BLaER1 treated with 17β-estradiol and CSF1 and Interleukin-3, amounts not matched to agents 10 nM and 100 nM (cell line): ENCODE measurements around the gene ABCC11.
"Not testable (repeated sequence)": the region's sequence is repeated elsewhere in the genome, so short reads cannot be mapped to it uniquely, and the experiment has no call there.

Experiments
- H3K27ac ChIP-seq, 11 experiments: shearing (Covaris generic); formaldehyde crosslinking; 2 replicates each; pipeline ENCODE4 v1.8.1; 2022
- H3K27me3 ChIP-seq, 11 experiments: shearing (Covaris generic); formaldehyde crosslinking; 2 replicates each; pipeline ENCODE4 v1.8.1; 2022
- H3K36me3 ChIP-seq, 11 experiments: shearing (Covaris generic); formaldehyde crosslinking; 2 replicates each; pipeline ENCODE4 v1.8.1; 2022
- H3K4me1 ChIP-seq, 10 experiments: shearing (Covaris generic); formaldehyde crosslinking; 2 replicates each; pipeline ENCODE4 v1.8.1; 2022
- H3K4me2 ChIP-seq, 11 experiments: shearing (Covaris generic); formaldehyde crosslinking; 2 replicates each; pipeline ENCODE4 v1.8.1; 2022
- H3K4me3 ChIP-seq, 10 experiments: shearing (Covaris generic); formaldehyde crosslinking; 2 replicates each; pipeline ENCODE4 v1.8.1; 2022
- H3K9ac ChIP-seq, 11 experiments: shearing (Covaris generic); formaldehyde crosslinking; 2 replicates each; pipeline ENCODE4 v1.8.1; 2022
- H3K9me3 ChIP-seq, 11 experiments: shearing (Covaris generic); formaldehyde crosslinking; replicated peaks in 1 of 11; 2 replicates each; pipeline ENCODE4 v1.8.1; 2022
- H4K20me1 ChIP-seq, 11 experiments: shearing (Covaris generic); formaldehyde crosslinking; 2 replicates each; pipeline ENCODE4 v1.8.1; 2022
- Cebpa-rat ChIP-seq, 11 experiments: shearing (Covaris generic); IDR thresholded peaks; 2 replicates each; pipeline ENCODE4 v1.8.1; 2022

ABCC11 gene

DNA sequence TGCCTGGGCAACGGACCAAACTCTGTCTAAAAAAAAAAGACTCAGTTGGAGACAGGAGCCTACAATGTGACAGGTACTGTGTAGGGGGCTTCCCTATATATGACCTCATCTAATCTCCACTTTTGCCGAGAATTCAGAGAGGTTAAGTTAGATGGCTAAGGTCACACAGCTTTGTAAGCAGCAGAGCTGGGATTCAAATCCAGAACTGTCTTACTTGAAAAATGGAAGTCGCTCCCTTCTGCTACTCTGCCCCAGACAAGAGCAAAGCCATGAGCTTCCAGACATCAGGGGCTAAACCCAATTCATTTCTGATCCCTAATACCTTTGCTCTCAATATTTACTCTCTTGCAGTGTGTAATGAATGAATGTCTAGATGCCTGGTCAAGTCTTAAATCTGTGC lies 50.0 kb downstream of the ABCC11 start:
- H3K9me3 ChIP-seq, result peaks cover 0 to 10% (median 0%) of the 10 kb centered on the region in 11 experiments; a peak in 3 of 22 replicates
- no peak overlapping the region for H3K4me2 ChIP-seq
- no peaks in the 10 kb centered on the region for H4K20me1 ChIP-seq
- TF ChIP-seq Cebpa-rat (IDR thresholded peaks at IDR 0.05), result no peak
- H3K4me3 ChIP-seq, result no peak overlapping the region
- H3K27ac ChIP-seq, result no peak overlapping the region
- no peak overlapping the region for H3K9ac ChIP-seq
- no peaks in the 10 kb centered on the region for H3K36me3 ChIP-seq
- no peaks in the 10 kb centered on the region for H3K27me3 ChIP-seq
- peaks cover 0 to 19% (median 9%) of the 10 kb centered on the region in 10 experiments; a peak in 17 of 20 replicates for H3K4me1 ChIP-seq

DNA sequence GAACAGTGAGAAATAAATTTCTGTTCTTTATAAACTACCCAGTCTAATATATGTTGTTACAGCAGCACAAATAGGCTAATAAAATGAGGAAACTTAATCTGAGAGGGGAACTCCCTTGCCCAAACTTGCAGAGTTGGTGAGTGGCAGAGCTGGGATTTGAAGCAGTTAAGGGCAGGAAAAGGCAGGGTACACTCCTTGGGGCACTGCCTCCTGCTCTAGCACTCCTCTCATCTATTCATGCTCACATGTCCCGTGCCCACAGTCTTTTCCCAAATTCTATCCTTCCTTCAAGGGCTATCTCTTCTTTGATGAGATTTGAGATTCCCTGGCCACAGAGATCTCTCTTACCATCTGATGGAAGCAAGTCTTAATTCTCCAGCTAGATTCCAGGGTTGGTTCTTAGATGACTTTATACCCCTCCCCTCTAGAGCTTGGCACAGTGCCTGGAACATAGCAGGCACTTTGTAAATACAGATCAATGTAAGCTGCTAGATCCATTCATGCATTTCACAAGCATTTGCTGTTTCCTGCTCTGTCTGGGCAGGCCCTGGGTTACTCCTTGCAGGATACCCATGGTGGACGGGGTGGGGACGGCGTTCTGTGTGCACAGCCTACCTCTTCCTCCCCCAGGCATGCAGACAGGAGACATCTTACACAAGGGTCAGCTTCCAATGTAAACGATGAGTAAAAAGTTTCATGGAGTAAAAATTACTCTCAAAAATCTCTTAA lies 52.3 kb downstream of the ABCC11 start:
- TF ChIP-seq Cebpa-rat (IDR thresholded peaks at IDR 0.05), result no peak
- H3K4me1 ChIP-seq, result peaks cover 0 to 12% (median 8%) of the 10 kb centered on the region in 10 experiments; a peak in 17 of 20 replicates
- H3K9ac ChIP-seq, result no peak overlapping the region
- no peak overlapping the region for H3K4me3 ChIP-seq
- peak overlapping the region in 7 of 11 experiments; percentile 10 to 59 (median 28); a peak in 10 of 22 replicates for H3K4me2 ChIP-seq
- H3K36me3 ChIP-seq, result no peaks in the 10 kb centered on the region
- no peaks in the 10 kb centered on the region for H3K27me3 ChIP-seq
- peaks cover 0 to 10% (median 0%) of the 10 kb centered on the region in 11 experiments; a peak in 3 of 22 replicates for H3K9me3 ChIP-seq
- H4K20me1 ChIP-seq, result no peaks in the 10 kb centered on the region
- H3K27ac ChIP-seq, result no peak overlapping the region

DNA sequence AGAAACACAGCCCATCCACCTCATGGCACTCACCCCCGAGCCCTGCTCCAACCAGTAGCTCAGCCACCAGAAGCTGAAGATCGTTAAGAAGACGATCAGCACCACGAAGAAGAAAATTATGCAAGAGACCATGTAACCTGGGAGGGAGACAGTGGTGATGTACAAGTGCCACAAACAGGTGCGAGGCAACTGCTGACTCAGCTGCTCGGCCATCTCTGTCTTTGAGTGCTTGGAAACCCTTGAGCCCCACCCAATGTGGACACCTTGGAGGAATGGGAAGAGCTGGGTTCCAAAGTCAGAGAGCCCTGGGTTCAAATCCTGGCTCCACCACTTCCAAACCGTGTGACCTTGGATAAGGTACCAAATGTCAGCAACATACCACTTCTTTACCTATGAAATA lies 53.5 kb downstream of the ABCC11 start:
- peaks cover 2 to 23% (median 17%) of the 10 kb centered on the region in 10 experiments; a peak in 18 of 20 replicates for H3K4me1 ChIP-seq
- H3K4me2 ChIP-seq, result no peak overlapping the region
- no peak overlapping the region for H3K27ac ChIP-seq
- H4K20me1 ChIP-seq, result no peaks in the 10 kb centered on the region
- H3K9ac ChIP-seq, result no peak overlapping the region
- H3K36me3 ChIP-seq, result no peaks in the 10 kb centered on the region
- H3K27me3 ChIP-seq, result no peaks in the 10 kb centered on the region
- H3K4me3 ChIP-seq, result no peak overlapping the region
- no peak for TF ChIP-seq Cebpa-rat (IDR thresholded peaks at IDR 0.05)
- peaks cover 0 to 13% (median 0%) of the 10 kb centered on the region in 11 experiments; a peak in 7 of 22 replicates for H3K9me3 ChIP-seq

DNA sequence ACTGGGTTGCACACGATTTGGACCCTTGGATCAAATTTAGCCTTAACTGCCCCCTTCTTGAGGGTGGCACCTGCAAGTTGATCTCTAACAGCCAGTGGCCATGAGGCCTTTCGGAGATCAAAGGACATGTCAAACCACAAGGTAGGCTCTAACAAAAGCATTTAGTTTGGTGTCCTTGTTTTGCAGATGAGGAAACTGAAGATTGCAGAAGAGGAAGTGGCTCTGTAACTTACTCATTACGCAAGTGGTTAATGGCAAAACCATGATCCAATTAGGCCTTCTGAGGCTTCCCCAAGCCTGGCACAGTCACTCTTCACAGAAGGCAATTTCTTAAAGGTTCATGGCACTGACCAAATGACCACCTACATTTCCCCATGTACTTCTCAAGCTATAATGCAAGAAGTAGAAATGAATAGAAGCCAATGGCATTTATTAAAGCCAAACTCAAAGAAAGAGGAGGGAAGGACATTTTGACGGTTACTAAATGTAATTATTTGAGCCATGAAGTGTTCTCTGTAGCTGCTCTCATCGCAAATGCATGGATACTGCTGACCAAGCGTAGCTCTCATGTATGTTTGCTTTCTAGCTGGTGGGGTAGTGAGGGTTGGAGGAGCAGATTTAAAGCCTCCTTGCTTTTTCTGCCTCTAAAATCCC lies 58.8 kb downstream of the ABCC11 start:
- peak; percentile 28 to 96 (median 84); a peak in 17 of 22 replicates for TF ChIP-seq Cebpa-rat (IDR thresholded peaks at IDR 0.05)
- H3K27me3 ChIP-seq, result no peaks in the 10 kb centered on the region
- H3K36me3 ChIP-seq, result no peaks in the 10 kb centered on the region
- no peak overlapping the region; a peak in 1 of 20 replicates for H3K4me3 ChIP-seq
- peak overlapping the region in 7 of 11 experiments; percentile 15 to 46 (median 32); a peak in 9 of 22 replicates for H3K9ac ChIP-seq
- peak overlapping the region; percentile 1 to 73 (median 57); a peak in 19 of 22 replicates for H3K4me2 ChIP-seq
- peaks cover 8 to 30% (median 21%) of the 10 kb centered on the region in 10 experiments; a peak in 17 of 20 replicates for H3K4me1 ChIP-seq
- peak overlapping the region in 9 of 11 experiments; percentile 46 to 78 (median 73); a peak in 17 of 22 replicates for H3K27ac ChIP-seq
- H4K20me1 ChIP-seq, result no peaks in the 10 kb centered on the region
- H3K9me3 ChIP-seq, result peaks cover 0 to 19% (median 10%) of the 10 kb centered on the region in 11 experiments; a peak in 12 of 22 replicates

DNA sequence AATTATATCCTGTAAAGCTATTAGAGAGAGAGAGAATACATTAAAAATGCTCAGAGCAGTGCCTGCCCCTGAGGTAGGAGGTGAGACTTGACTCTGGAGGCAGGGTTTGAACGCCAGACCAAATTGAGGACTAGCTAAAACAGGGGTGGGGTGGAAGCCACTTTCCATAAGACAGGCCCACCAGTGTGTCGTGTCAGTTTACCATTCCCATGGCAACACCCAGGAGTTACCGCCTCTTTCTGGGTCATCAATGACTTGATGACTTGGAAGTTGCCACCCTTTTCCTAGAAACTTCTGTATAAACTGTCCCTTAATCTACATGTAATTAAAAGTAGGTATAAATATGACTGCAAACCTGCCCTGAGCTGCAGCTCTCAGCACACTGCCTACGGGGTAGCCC lies 59.6 kb downstream of the ABCC11 start:
- H3K4me2 ChIP-seq, result peak overlapping the region in 9 of 11 experiments; percentile 30 to 73 (median 60); a peak in 15 of 22 replicates
- TF ChIP-seq Cebpa-rat (IDR thresholded peaks at IDR 0.05), result no peak
- peak overlapping the region in 9 of 11 experiments; percentile 29 to 78 (median 73); a peak in 16 of 22 replicates for H3K27ac ChIP-seq
- no peaks in the 10 kb centered on the region for H4K20me1 ChIP-seq
- peak overlapping the region in 3 of 11 experiments; percentile 16 to 46 (median 32); a peak in 4 of 22 replicates for H3K9ac ChIP-seq
- peaks cover 8 to 33% (median 21%) of the 10 kb centered on the region in 10 experiments; a peak in 18 of 20 replicates for H3K4me1 ChIP-seq
- no peak overlapping the region for H3K4me3 ChIP-seq
- H3K27me3 ChIP-seq, result no peaks in the 10 kb centered on the region
- no peaks in the 10 kb centered on the region for H3K36me3 ChIP-seq
- H3K9me3 ChIP-seq, result peaks cover 0 to 19% (median 10%) of the 10 kb centered on the region in 11 experiments; a peak in 12 of 22 replicates

DNA sequence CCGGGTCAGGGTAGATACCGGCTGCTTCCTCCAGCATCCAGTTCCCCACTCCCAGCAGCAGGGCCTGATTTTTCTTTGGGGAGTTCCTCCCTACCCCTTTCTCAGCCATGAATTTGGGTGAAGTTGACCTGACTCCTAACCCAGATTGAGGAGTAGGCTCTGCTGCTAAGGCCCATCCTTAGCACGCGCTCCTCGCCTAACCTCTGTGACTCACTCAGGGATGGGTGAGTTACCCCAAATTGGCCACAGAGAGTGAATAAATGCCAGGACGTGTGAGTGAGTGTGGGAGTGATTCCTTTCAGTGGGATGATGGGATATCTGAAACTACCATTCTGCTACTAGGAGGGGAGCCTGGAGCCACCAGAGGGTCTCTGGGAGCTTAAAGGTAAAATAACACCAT lies 62.7 kb downstream of the ABCC11 start:
- no peak overlapping the region for H3K4me2 ChIP-seq
- H3K9me3 ChIP-seq, result peaks cover 0 to 26% (median 10%) of the 10 kb centered on the region in 11 experiments; a peak in 13 of 22 replicates
- peaks cover 8 to 36% (median 20%) of the 10 kb centered on the region in 10 experiments; a peak in 18 of 20 replicates for H3K4me1 ChIP-seq
- H4K20me1 ChIP-seq, result no peaks in the 10 kb centered on the region
- H3K27me3 ChIP-seq, result no peaks in the 10 kb centered on the region
- H3K4me3 ChIP-seq, result no peak overlapping the region
- H3K9ac ChIP-seq, result no peak overlapping the region
- H3K27ac ChIP-seq, result no peak overlapping the region
- H3K36me3 ChIP-seq, result no peaks in the 10 kb centered on the region
- TF ChIP-seq Cebpa-rat (IDR thresholded peaks at IDR 0.05), result no peak

DNA sequence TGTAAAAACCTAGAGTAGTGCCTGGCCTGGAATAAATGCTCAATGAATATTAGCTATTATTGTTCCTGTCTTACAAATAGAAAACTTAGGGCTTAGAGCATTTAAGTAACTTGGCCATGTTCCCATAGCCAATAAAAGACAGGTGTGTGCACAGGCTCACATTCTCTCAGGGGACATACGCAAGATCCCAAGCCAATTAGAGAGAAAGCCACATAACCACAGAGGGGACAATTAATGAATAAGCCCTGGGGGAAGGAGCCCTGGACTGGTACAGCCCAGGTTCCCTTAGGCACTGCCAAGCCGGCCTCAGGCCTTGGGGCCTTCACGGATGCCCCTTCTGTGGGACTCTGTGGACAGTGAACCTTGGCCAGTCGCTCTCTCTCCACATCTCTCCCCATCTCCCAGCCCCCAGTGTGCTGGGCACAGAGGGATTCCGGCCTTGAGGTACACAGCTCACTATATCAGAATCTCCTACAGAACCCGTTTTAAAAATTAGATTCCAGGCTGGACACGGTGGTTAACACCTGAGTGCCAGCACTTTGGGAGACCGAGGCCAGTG lies 64.3 kb downstream of the ABCC11 start:
- no peak overlapping the region for H3K4me2 ChIP-seq
- H3K9me3 ChIP-seq, result peaks cover 0 to 15% (median 3%) of the 10 kb centered on the region in 11 experiments; a peak in 11 of 22 replicates
- no peak for TF ChIP-seq Cebpa-rat (IDR thresholded peaks at IDR 0.05)
- no peak overlapping the region for H3K9ac ChIP-seq
- no peaks in the 10 kb centered on the region for H3K36me3 ChIP-seq
- H4K20me1 ChIP-seq, result no peaks in the 10 kb centered on the region
- no peak overlapping the region for H3K4me3 ChIP-seq
- no peak overlapping the region for H3K27ac ChIP-seq
- peaks cover 0 to 20% (median 5%) of the 10 kb centered on the region in 10 experiments; a peak in 17 of 20 replicates for H3K4me1 ChIP-seq
- no peaks in the 10 kb centered on the region for H3K27me3 ChIP-seq

DNA sequence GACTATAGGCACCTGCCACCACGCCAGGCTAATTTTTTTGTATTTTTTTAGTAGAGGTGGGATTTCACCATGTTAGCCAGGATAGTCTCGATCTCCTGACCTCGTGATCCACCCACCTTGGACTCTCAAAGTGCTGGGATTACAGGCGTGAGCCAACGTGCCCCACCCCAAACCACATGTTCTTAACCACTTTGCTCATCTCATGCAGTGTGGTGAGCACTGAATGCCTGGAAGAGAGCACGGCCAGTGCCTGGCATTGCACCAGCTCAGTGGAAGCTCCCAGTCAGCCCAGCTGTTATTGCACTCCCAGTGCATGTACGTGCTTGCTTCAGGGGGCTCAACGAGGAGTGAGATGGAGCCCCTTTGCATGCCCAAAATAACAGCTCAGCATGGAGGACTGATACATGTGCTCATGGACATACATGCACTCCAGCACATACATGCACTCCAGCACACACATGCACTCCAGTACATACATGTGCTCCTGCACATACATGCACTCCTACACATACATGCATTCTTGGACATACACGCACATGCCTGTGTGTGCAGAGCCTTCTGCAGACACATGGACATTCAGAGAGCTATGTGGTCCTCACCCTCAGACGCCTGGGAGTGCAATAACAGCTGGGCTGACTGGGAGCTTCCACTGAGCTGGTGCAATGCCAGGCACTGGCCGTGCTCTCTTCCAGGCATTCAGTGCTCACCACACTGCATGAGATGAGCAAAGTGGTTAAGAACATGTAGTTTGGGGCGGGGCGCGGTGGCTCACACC lies 65.4 kb downstream of the ABCC11 start:
- not testable (repeated sequence) for H3K4me1 ChIP-seq, H3K36me3 ChIP-seq, H3K27ac ChIP-seq

More for the DNA sequence above, 65.4 kb downstream of the ABCC11 start:
- not testable (repeated sequence) for H3K4me2 ChIP-seq, H3K9me3 ChIP-seq, H3K27me3 ChIP-seq, H4K20me1 ChIP-seq, H3K4me3 ChIP-seq, H3K9ac ChIP-seq
